ENCODE measurements around the gene GSS.

DNA sequence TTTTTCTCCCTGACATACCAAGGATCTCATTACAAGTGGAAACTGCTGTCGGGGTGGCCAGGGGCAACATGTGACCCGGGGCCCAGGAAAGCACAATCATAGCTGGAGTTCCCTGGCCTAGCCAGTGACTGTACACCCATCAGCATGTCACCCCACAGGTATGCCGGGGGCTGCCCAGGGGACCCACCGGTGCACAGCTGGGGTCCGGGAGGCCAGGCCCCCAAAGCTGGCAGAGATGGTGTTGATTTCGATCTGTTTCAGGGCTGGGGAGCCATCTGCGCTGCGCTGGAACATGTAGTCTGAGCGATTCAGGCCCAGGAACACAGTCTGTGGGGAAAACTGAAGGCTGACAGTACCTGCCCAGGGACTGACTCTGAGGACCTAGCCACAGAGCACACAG is 13.3 kb downstream of the GSS start:
- TF ChIP-seq, protein P1, sequence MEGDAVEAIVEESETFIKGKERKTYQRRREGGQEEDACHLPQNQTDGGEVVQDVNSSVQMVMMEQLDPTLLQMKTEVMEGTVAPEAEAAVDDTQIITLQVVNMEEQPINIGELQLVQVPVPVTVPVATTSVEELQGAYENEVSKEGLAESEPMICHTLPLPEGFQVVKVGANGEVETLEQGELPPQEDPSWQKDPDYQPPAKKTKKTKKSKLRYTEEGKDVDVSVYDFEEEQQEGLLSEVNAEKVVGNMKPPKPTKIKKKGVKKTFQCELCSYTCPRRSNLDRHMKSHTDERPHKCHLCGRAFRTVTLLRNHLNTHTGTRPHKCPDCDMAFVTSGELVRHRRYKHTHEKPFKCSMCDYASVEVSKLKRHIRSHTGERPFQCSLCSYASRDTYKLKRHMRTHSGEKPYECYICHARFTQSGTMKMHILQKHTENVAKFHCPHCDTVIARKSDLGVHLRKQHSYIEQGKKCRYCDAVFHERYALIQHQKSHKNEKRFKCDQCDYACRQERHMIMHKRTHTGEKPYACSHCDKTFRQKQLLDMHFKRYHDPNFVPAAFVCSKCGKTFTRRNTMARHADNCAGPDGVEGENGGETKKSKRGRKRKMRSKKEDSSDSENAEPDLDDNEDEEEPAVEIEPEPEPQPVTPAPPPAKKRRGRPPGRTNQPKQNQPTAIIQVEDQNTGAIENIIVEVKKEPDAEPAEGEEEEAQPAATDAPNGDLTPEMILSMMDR (IDR thresholded peaks at IDR 0.05) = no peak
- no peak for TF ChIP-seq POLR2A (IDR thresholded peaks at IDR 0.05)

All from testis (tissue), 2 donors.